NCI-H1048 (cell line): ENCODE results near the gene ZNF700.
"Not testable (repeated sequence)": the region's sequence is repeated elsewhere in the genome, so short reads cannot be mapped to it uniquely, and the experiment has no call there.

Source experiments
- DNase-seq: peaks from one replicate; lab custom pipeline; 2025; lab: John Stamatoyannopoulos, UW

ZNF700 gene

DNA sequence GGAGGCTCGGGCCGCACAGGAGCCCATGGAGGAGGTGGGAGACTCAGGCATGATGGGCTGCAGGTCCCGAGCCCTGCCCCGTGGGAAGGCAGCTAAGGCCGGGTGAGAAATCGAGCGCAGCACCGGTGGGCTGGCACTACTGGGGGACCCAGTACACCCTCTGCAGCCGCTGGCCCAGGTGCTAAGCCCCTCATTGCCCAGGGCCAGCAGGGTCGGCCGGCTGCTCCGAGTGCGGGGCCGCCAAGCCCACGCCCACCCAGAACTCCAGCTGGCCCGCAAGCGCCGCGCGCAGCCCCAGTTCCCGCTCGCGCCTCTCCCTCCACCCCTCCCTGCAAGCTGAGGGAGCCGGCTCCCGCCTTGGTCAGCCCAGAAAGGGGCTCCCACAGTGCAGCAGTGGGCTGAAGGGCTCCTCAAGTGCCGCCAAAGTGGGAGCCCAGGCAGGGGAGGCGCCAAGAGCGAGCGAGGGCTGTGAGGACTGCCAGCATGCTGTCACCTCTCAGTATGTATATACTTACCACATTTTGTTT is 16.5 kb downstream of the ZNF700 start:
- DNase-seq: not testable (repeated sequence)

DNA sequence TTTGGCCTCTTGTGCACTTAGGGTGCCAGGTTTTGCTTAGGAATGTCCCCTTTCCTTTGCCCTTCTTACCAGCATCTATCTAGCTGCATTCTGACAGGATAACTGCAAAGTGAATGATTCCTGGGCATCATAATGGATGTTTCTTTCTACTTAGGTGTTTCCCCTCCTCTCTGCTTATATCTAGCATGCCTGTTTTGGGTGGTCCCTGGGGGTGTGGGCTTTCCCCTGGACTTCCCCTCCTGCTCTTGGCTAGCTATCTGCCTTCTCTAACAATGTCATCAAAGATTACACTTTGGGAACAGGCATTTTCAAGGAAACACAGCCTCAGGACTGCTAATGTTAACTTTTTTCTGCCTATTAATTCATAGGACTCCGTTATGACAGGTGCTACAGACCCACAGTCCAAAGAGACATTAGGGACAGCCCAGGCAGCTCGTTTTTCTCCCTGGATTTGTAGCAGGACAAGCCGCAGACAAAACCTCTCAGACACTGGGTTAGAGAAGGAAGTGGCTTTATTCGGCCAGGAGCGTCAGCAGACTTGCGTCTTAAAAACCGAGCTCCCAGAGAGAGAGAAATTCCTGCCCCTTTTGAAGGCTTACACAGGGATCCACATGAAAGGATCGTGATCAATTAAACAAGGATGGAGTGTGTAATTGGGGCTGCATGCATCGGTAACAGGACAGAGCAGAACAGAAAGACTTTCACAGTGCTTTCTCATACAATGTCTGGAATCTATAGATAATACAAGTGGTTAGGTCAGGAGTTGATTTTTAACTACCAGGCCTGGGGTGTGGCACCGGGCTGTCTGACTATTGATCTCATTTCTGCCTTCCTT is 17.3 kb downstream of the ZNF700 start:
- no peak for DNase-seq

GRCh38 chr19:11942843-11943108 is 17.9 kb downstream of the ZNF700 start:
- no peak for DNase-seq

GRCh38 chr19:11944656-11945055 is 19.7 kb downstream of the ZNF700 start:
- DNase-seq: no peak

- DNase-seq: no peak
These were observed 23.7 kb downstream of the ZNF700 start for GRCh38 chr19:11948646-11949045.

- DNase-seq: no peak
These were observed 24.3 kb downstream of the ZNF700 start for GRCh38 chr19:11949201-11949600.

GRCh38 chr19:11949614-11950080 is 24.7 kb downstream of the ZNF700 start:
- not testable (repeated sequence) for DNase-seq

- no peak for DNase-seq
These were observed 25.4 kb downstream of the ZNF700 start for GRCh38 chr19:11950312-11950711.

GRCh38 chr19:11963566-11964355 is 38.9 kb downstream of the ZNF700 start:
- no peak for DNase-seq

DNA sequence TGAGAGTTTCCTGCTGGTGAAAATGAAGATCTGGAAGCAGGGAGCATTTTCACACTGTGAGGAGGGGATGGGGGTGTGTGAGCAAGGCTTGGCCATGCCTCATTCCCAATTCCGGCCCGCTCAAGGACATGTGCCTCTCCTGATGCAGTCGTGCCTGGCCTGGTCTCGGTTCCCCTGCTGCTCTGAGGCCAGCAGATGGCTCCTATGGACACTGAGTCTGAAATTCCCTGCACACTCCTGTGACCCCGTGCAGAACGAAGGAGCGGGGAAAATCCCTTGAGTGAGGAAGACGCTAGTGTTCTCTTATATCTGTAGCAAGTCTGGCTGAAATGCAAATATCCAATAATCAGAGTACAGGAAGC is 39.6 kb downstream of the ZNF700 start:
- no peak for DNase-seq

- peak; percentile 66 for DNase-seq
These were observed 40.1 kb downstream of the ZNF700 start, which contains the start of gene ZNF763 for GRCh38 chr19:11964858-11965645. Gene ZNF763, plus strand, starts transcription at chr19:11965040. Its CDS starts 169 bp downstream, at chr19:11965209.

DNA sequence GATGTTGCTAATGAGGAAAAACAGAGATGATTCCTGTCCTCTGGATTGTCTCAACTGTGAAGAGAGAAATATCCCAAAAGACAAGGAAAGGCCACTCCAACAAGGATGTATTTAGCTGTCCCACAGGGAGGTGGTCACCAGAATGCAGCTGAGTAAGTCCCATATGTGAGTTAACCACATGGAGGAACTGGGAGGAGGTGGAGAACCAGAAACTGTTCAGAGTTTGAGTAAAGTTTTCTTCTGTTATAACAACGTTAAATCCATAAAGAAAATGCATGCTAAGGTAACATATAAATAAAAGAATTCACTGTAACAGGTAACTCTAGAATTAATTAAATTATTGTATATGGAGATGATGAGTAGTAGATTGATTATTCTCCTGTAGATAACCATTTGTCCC is 45.3 kb downstream of the ZNF700 start:
- no peak for DNase-seq

GRCh38 chr19:11971041-11971440 is 46.1 kb downstream of the ZNF700 start:
- DNase-seq: no peak

GRCh38 chr19:11973019-11973810 is 48.3 kb downstream of the ZNF700 start:
- DNase-seq: no peak

DNA sequence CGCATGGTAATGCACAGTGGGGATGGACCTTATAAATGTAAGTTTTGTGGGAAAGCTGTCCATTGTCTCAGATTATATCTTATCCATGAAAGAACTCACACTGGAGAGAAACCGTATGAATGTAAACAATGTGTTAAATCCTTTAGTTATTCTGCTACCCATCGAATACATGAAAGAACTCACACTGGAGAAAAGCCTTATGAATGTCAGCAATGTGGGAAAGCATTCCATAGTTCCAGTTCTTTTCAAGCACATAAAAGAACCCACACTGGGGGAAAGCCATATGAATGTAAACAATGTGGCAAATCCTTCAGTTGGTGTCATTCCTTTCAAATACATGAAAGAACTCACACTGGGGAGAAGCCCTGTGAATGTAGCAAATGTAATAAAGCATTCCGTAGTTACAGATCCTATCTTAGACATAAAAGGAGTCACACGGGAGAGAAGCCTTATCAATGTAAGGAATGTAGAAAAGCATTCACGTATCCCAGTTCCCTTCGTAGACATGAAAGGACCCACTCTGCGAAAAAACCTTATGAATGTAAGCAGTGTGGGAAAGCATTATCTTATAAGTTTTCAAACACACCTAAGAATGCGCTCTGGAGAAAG is 53.7 kb downstream of the ZNF700 start:
- DNase-seq: no peak

GRCh38 chr19:11979527-11979926 is 54.6 kb downstream of the ZNF700 start:
- DNase-seq: no peak

DNA sequence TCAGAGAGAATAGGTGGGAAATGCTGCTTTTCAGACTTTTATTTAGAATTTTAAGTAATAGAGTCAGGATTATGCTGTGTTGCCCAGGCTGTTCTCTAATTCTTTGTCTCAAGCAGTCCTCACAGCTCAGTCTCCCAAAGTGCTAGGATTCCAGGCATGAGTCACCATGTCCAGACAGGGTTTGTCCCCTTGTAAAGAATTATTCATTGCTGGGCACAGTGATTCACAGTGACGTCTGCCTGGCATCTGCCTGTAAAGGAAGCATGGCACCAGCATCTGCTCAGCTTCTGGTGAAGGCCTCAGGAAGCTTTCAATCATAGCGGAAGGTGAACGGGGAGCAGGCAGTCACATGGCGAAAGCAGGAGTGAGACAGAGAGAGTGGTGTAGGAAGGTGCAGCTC is 57.6 kb downstream of the ZNF700 start:
- DNase-seq: no peak

GRCh38 chr19:11984986-11985385 is 60.1 kb downstream of the ZNF700 start:
- DNase-seq: no peak

- DNase-seq: no peak
These were observed 61.8 kb downstream of the ZNF700 start for GRCh38 chr19:11986754-11987153.

GRCh38 chr19:11987405-11988281 is 62.7 kb downstream of the ZNF700 start:
- peak; percentile 90 for DNase-seq
